ENCODE results near the gene UBL7. TPM values are rescaled to one million over a fixed set of nuclear protein-coding genes. Genes with fewer than 3 reads are reported as not detected.

Gene UBL7
- total and polyA plus RNA-seq, 2 of the 8 experiments (the other 6 are each of a cell fraction or from before 2014, with no cell fraction given) = 71.5 to 183 TPM

GRCh38 chr15:74464216-74464615, 3.3 kb upstream of the UBL7 start:
- no peak overlapping the region for H2AK5ac ChIP-seq (ENCODE audit: low read depth, low read length)
- H3K4me2 ChIP-seq (ENCODE audit: insufficient read depth in 1 of 2, low read depth in 2 of 2, low read length in 2 of 2) = no peak overlapping the region
- H3K79me1 ChIP-seq (ENCODE audit: low read depth, low read length) = no peaks in the 10 kb centered on the region; the same call in 1 of the 2 replicates
- no peak overlapping the region for H2AFZ ChIP-seq (ENCODE audit: low read length)
- H3K4me3 ChIP-seq (ENCODE audit: extremely low read depth in 1 of 4, insufficient read depth in 2 of 4, low read depth in 3 of 4, low read length in 4 of 4) = no peak overlapping the region
- H3K27ac ChIP-seq (ENCODE audit: low read depth, low read length) = no peak overlapping the region
- peaks cover 0 to 5% (median 2%) of the 10 kb centered on the region in 4 experiments; a peak in 4 of 8 replicates for H3K36me3 ChIP-seq (ENCODE audit: control insufficient read depth in 2 of 4, insufficient read depth in 4 of 4, low read length in 3 of 4)
- H3K4ac ChIP-seq (replicated peaks; ENCODE audit: insufficient read length, low read depth, low read length) = no peak overlapping the region
- H3K18ac ChIP-seq (ENCODE audit: extremely low read depth, low read length) = no peak overlapping the region
- DNase-seq (ENCODE audit: low read depth in 1 of 2, low spot score in 2 of 2) = no peak
- no peak overlapping the region for H3K56ac ChIP-seq (replicated peaks; ENCODE audit: insufficient read length, low read depth, low read length)
- H2BK120ac ChIP-seq (replicated peaks; ENCODE audit: low read depth, low read length) = no peak overlapping the region
- no peaks in the 10 kb centered on the region; a peak in 1 of 7 replicates for H3K4me1 ChIP-seq (replicated peaks in 1 of 4; ENCODE audit: control insufficient read depth in 3 of 4, insufficient read depth in 4 of 4, low read length in 3 of 4)
- no peak overlapping the region for H2BK15ac ChIP-seq (ENCODE audit: low read length)
- 97% methylated on average over 2 of the region's 2 CpGs; no CpG with 5 or more reads in 1 of the 2 experiments for WGBS, 2 experiments (ENCODE audit: extremely low coverage in 1 of 2, insufficient coverage in 1 of 2, insufficient read length in 1 of 2, insufficient replicate concordance in 2 of 2, low coverage in 1 of 2, low lambda C conversion rate in 2 of 2, missing lambda C conversion rate in 1 of 2)
- H2BK5ac ChIP-seq (ENCODE audit: low read depth, low read length) = no peak overlapping the region
- no peak overlapping the region for H4K91ac ChIP-seq (replicated peaks; ENCODE audit: insufficient read length, low read length)
- H4K5ac ChIP-seq (ENCODE audit: insufficient read length, low read depth, low read length) = no peak overlapping the region
- H3K9ac ChIP-seq (replicated peaks in 1 of 4; ENCODE audit: extremely low read depth in 1 of 4, low read depth in 3 of 4, low read length in 3 of 4) = no peak overlapping the region
- FAIRE-seq = no peak
- ChIA-PET POLR2A (ENCODE audit: partially characterized antibody) (no interaction called here), CTCF (ENCODE audit: partially characterized antibody) (no interaction called here)
- no peaks in the 10 kb centered on the region; a peak in 1 of 4 replicates for H3K9me3 ChIP-seq (ENCODE audit: insufficient read depth in 2 of 2, low read depth in 1 of 2, low read length in 1 of 2)
- H2BK20ac ChIP-seq (ENCODE audit: low read length) = no peak overlapping the region
- peaks cover 13% of the 10 kb centered on the region for H3K23me2 ChIP-seq (ENCODE audit: low read depth, low read length)
- H4K8ac ChIP-seq (ENCODE audit: extremely low read depth, insufficient read depth, low read length) = no peak overlapping the region
- H3K79me2 ChIP-seq (ENCODE audit: control insufficient read depth in 1 of 2, insufficient read depth in 2 of 2, low read length in 2 of 2) = peaks cover 0 to 15% of the 10 kb centered on the region in 2 experiments; a peak in 2 of 4 replicates
- H3K27me3 ChIP-seq (replicated peaks in 1 of 4; ENCODE audit: control insufficient read depth in 3 of 4, extremely low read depth in 1 of 4, insufficient read depth in 3 of 4, low read length in 3 of 4) = no peaks in the 10 kb centered on the region
- H4K20me1 ChIP-seq (replicated peaks in 1 of 2; ENCODE audit: control insufficient read depth in 1 of 2, insufficient read depth in 2 of 2, low read length in 2 of 2) = no peaks in the 10 kb centered on the region
- no peak overlapping the region for H3K14ac ChIP-seq (ENCODE audit: insufficient read length)
- TF ChIP-seq KDM1A (IDR thresholded peaks at IDR 0.05; ENCODE audit: borderline replicate concordance, low read length) = no peak
- no peak for TF ChIP-seq RAD21 (IDR thresholded peaks at IDR 0.05 in 1 of 2, conservative IDR thresholded peaks at IDR 0.05 in 1 of 2; ENCODE audit: low read depth in 2 of 2, low read length in 2 of 2)
- no peak for TF ChIP-seq FOSL1 (IDR thresholded peaks at IDR 0.05; ENCODE audit: insufficient read depth, low read depth, low read length)
- TF ChIP-seq TAF1 (IDR thresholded peaks at IDR 0.05; ENCODE audit: low read depth, low read length) = no peak
- no peak for TF ChIP-seq ATF2 (IDR thresholded peaks at IDR 0.05; ENCODE audit: low read length)
- TF ChIP-seq RXRA (IDR thresholded peaks at IDR 0.05; ENCODE audit: insufficient read depth, low read depth, low read length) = no peak
- TF ChIP-seq TAF7 (optimal IDR thresholded peaks at IDR 0.05; ENCODE audit: borderline replicate concordance, low read depth, low read length) = no peak
- TF ChIP-seq ASH2L (IDR thresholded peaks at IDR 0.05; ENCODE audit: low read length) = no peak
- TF ChIP-seq SAP30 (IDR thresholded peaks at IDR 0.05; ENCODE audit: insufficient read depth, insufficient replicate concordance, low read length) = no peak
- no peak for TF ChIP-seq SIRT6 (IDR thresholded peaks at IDR 0.05; ENCODE audit: low read length)
- no peak overlapping the region for H3K23ac ChIP-seq (ENCODE audit: insufficient read length)
- no peak overlapping the region for H2BK12ac ChIP-seq (ENCODE audit: low read depth, low read length)

All from H1 (cell line).